A549 (cell line): Measurements from ENCODE around the gene RFX1.

Source experiments
- EP300 ChIP-seq, 2 experiments: fragments of >200 bp; sonication (Bioruptor Twin); formaldehyde crosslinking; IDR thresholded peaks; 2 replicates in 1 of 2; 3 replicates in 1 of 2; pipeline ENCODE4 v1.6.1; 2016 to 2017
- PHF8 ChIP-seq: fragments of 200-600 bp; sonication (generic); IDR thresholded peaks from 2 replicates; pipeline ENCODE4 v1.6.1; 2016; ENCODE audit warnings: low read depth, mild to moderate bottlenecking, antibody characterized with exemption, moderate library complexity, borderline replicate concordance
- POLR2A ChIP-seq: IDR thresholded peaks from 2 replicates; pipeline ENCODE4 v1.6.1; 2012; ENCODE audit warnings: mild to moderate bottlenecking, low read length
- RFX5 ChIP-seq: fragments of 450-650 bp; IDR thresholded peaks from 2 replicates; pipeline ENCODE4 v1.7.1; 2014; ENCODE audit warnings: antibody characterized with exemption, mild to moderate bottlenecking, moderate library complexity
- ZSCAN20 ChIP-seq: fragments of 250-450 bp; sonication (Bioruptor Pico); IDR thresholded peaks from 2 replicates; pipeline ENCODE4 v1.8.0; 2022; ENCODE audit warnings: mild to moderate bottlenecking, moderate library complexity
- TF ChIP-seq, protein P1 (sequence below): fragments of >200 bp; sonication (Bioruptor Twin); formaldehyde crosslinking; IDR thresholded peaks from 3 replicates; pipeline ENCODE4 v1.5.1; 2016
- TF ChIP-seq, protein P2 (sequence below): IDR thresholded peaks from 2 replicates; pipeline ENCODE4 v1.6.1; 2012
- TF ChIP-seq, protein P3 (sequence below): fragments of 250-450 bp; sonication (Bioruptor Pico); IDR thresholded peaks from 2 replicates; pipeline ENCODE4 v1.5.0; 2021; ENCODE audit warnings: mild to moderate bottlenecking, moderate library complexity, borderline replicate concordance

DNA sequence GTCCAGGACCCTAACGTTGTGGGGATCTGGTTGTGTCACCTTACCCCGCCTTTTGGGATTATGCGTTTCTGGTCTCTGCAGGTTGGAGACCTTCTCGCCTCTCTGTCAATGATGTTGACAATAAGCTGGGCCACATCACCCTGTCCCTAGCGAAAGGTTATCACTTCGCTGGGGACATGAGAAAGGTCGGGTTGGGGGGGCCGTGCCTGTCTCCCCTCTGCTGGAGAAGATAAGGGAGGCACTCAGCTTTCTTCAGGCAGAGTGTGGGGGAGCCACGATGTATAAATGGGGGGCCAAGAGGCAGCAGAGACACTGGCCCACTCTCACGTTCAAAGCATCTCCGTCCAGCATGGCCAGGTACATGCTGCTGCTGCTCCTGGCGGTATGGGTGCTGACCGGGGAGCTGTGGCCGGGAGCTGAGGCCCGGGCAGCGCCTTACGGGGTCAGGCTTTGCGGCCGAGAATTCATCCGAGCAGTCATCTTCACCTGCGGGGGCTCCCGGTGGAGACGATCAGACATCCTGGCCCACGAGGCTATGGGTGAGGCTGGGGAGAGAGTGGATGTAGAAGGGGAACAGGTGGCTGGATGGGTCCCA lies 21.8 kb upstream of the RFX1 start, which contains the start of gene RLN3:
- TF ChIP-seq POLR2A = no peak
- TF ChIP-seq, protein P1, sequence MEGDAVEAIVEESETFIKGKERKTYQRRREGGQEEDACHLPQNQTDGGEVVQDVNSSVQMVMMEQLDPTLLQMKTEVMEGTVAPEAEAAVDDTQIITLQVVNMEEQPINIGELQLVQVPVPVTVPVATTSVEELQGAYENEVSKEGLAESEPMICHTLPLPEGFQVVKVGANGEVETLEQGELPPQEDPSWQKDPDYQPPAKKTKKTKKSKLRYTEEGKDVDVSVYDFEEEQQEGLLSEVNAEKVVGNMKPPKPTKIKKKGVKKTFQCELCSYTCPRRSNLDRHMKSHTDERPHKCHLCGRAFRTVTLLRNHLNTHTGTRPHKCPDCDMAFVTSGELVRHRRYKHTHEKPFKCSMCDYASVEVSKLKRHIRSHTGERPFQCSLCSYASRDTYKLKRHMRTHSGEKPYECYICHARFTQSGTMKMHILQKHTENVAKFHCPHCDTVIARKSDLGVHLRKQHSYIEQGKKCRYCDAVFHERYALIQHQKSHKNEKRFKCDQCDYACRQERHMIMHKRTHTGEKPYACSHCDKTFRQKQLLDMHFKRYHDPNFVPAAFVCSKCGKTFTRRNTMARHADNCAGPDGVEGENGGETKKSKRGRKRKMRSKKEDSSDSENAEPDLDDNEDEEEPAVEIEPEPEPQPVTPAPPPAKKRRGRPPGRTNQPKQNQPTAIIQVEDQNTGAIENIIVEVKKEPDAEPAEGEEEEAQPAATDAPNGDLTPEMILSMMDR = no peak
- no peak for TF ChIP-seq PHF8
- TF ChIP-seq ZSCAN20 (CRISPR knock-in tag) = no peak
- TF ChIP-seq, protein P2, sequence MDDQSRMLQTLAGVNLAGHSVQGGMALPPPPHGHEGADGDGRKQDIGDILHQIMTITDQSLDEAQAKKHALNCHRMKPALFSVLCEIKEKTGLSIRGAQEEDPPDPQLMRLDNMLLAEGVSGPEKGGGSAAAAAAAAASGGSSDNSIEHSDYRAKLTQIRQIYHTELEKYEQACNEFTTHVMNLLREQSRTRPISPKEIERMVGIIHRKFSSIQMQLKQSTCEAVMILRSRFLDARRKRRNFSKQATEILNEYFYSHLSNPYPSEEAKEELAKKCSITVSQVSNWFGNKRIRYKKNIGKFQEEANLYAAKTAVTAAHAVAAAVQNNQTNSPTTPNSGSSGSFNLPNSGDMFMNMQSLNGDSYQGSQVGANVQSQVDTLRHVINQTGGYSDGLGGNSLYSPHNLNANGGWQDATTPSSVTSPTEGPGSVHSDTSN = no peak
- TF ChIP-seq RFX5 = no peak
- no peak for TF ChIP-seq EP300 (IDR thresholded peaks at IDR 0.05)
- TF ChIP-seq, protein P3, sequence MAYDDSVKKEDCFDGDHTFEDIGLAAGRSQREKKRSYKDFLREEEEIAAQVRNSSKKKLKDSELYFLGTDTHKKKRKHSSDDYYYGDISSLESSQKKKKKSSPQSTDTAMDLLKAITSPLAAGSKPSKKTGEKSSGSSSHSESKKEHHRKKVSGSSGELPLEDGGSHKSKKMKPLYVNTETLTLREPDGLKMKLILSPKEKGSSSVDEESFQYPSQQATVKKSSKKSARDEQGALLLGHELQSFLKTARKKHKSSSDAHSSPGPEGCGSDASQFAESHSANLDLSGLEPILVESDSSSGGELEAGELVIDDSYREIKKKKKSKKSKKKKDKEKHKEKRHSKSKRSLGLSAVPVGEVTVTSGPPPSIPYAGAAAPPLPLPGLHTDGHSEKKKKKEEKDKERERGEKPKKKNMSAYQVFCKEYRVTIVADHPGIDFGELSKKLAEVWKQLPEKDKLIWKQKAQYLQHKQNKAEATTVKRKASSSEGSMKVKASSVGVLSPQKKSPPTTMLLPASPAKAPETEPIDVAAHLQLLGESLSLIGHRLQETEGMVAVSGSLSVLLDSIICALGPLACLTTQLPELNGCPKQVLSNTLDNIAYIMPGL (CRISPR knock-in tag) = no peak
